B cell (primary cell): ENCODE data around the gene GPR162. TPM values are rescaled to one million over a fixed set of nuclear protein-coding genes. Genes with fewer than 3 reads are reported as not detected.

Experiments used
- ATAC-seq: fragments of 200-7000 bp; cut with Tn5 transposase; one replicate; pipeline ENCODE4 v1.10.0; 2021; ENCODE audit warnings: low read depth, mild to moderate bottlenecking, moderate number of reproducible peaks, moderate library complexity
- CTCF ChIA-PET: fragments of 350-600 bp; sonication (Branson Sonifier 250); formaldehyde crosslinking; loops from one replicate; lab custom pipeline; 2021; ENCODE audit warnings: antibody characterized with exemption, inconsistent platforms; lab: Charles Lee
- POLR2A ChIA-PET: fragments of 350-600 bp; sonication (Branson Sonifier 250); formaldehyde crosslinking; loops from one replicate; lab custom pipeline; 2021; ENCODE audit warnings: antibody characterized with exemption; lab: Charles Lee
- DNase-seq: peaks from one replicate; pipeline ENCODE4 v3.0.0; 2013
- H2AFZ ChIP-seq: 2 replicates; pipeline ENCODE4 v1.6.1; 2012; ENCODE audit warnings: mild to moderate bottlenecking, low read depth, low read length; ENCODE audit not compliant: insufficient read depth, poor library complexity, severe bottlenecking
- H3K27ac ChIP-seq, 2 donors: 1 replicate in 1 of 2; 2 replicates in 1 of 2; pipeline ENCODE4 v1.5.1; 2012 to 2013; ENCODE audit warnings: low read length in 2 of 2, mild to moderate bottlenecking in 2 of 2, moderate library complexity in 1 of 2
- H3K27me3 ChIP-seq, 4 experiments: fragments of 200-600 bp in 1 of 4; sonication (generic) in 1 of 4; replicated peaks in 1 of 4; 1 replicate in 2 of 4; 2 replicates in 2 of 4; pipeline versions ENCODE4 v1.6.1 to v1.7.0; 2013 to 2016; ENCODE audit warnings: low read length in 3 of 4, mild to moderate bottlenecking in 2 of 4, mixed read lengths in 1 of 4, moderate library complexity in 1 of 4; ENCODE audit not compliant: insufficient read depth in 4 of 4, control insufficient read depth in 3 of 4; ENCODE audit errors: control extremely low read depth in 1 of 4
- H3K36me3 ChIP-seq, 2 experiments: replicated peaks in 1 of 2; 1 replicate in 1 of 2; 2 replicates in 1 of 2; pipeline versions ENCODE4 v1.6.1 to v1.7.1; 2013; ENCODE audit warnings: low read length in 1 of 2; ENCODE audit not compliant: insufficient read depth in 2 of 2, control insufficient read depth in 1 of 2; ENCODE audit errors: control extremely low read depth in 1 of 2, extremely low read depth in 1 of 2
- H3K4me1 ChIP-seq, 2 donors: fragments of 200-600 bp in 1 of 2; sonication (generic) in 1 of 2; 1 replicate in 1 of 2; 2 replicates in 1 of 2; pipeline versions ENCODE4 v1.5.1 to v1.6.1; 2013 to 2017; ENCODE audit warnings: low read length in 2 of 2; ENCODE audit not compliant: control insufficient read depth in 2 of 2, insufficient read depth in 2 of 2
- H3K4me2 ChIP-seq: replicated peaks from 2 replicates; pipeline ENCODE3; 2012; ENCODE audit warnings: mild to moderate bottlenecking, low read depth, low read length; ENCODE audit not compliant: poor library complexity, severe bottlenecking
- H3K4me3 ChIP-seq, 5 experiments: fragments of 200-600 bp in 1 of 5; sonication (generic) in 1 of 5; 1 replicate in 3 of 5; 2 replicates in 2 of 5; pipeline versions ENCODE4 v1.5.1 to v1.7.0; 2011 to 2016; ENCODE audit warnings: low read length in 4 of 5, mild to moderate bottlenecking in 4 of 5, low read depth in 2 of 5, control low read depth in 1 of 5, moderate library complexity in 1 of 5; ENCODE audit not compliant: insufficient read depth in 1 of 5; ENCODE audit errors: control extremely low read depth in 1 of 5, extremely low read depth in 1 of 5
- H3K79me2 ChIP-seq: fragments of 200-600 bp; sonication (generic); one replicate; pipeline ENCODE4 v1.6.0; 2016; ENCODE audit warnings: low read length; ENCODE audit not compliant: control insufficient read depth, insufficient read depth
- H3K9ac ChIP-seq: fragments of 200-600 bp; sonication (generic); 2 replicates; pipeline ENCODE4 v1.6.1; 2017; ENCODE audit warnings: mild to moderate bottlenecking, low read length, moderate library complexity
- H3K9me3 ChIP-seq, 3 donors: one replicate each; pipeline versions ENCODE4 v1.6.1 to v1.7.1; 2013; ENCODE audit warnings: low read length in 2 of 3; ENCODE audit not compliant: control insufficient read depth in 2 of 3, insufficient read depth in 1 of 3; ENCODE audit errors: control extremely low read depth in 1 of 3
- H4K20me1 ChIP-seq: 2 replicates; pipeline ENCODE4 v1.6.0; 2012; ENCODE audit warnings: mild to moderate bottlenecking, low read length; ENCODE audit not compliant: insufficient read depth, control insufficient read depth, poor library complexity, severe bottlenecking
- H3K27ac Mint-ChIP-seq: one replicate; pipeline ENCODE4 v1.8.0; 2021; ENCODE audit warnings: mixed read lengths
- H3K27me3 Mint-ChIP-seq: one replicate; pipeline ENCODE4 v1.8.0; 2021; ENCODE audit warnings: mixed read lengths
- H3K4me1 Mint-ChIP-seq: one replicate; pipeline ENCODE4 v1.8.0; 2021; ENCODE audit warnings: mixed read lengths
- H3K4me3 Mint-ChIP-seq: one replicate; pipeline ENCODE4 v1.8.0; 2021; ENCODE audit warnings: mixed read lengths
- H3K9me3 Mint-ChIP-seq: one replicate; pipeline ENCODE4 v1.8.0; 2022; ENCODE audit warnings: mixed read lengths; ENCODE audit not compliant: insufficient read depth
- CTCF ChIP-seq: fragments of 200-600 bp; IDR thresholded peaks from one replicate; pipeline ENCODE4 v1.8.0; 2022; ENCODE audit warnings: antibody characterized with exemption, mild to moderate bottlenecking
- EZH2 ChIP-seq: IDR thresholded peaks from 2 replicates; pipeline ENCODE4 v1.6.1; 2012; ENCODE audit warnings: borderline replicate concordance, low read depth, mild to moderate bottlenecking, moderate library complexity, low read length; ENCODE audit not compliant: insufficient read depth, poor library complexity, severe bottlenecking
- WGBS: methylation state at CpG from one replicate; pipeline ENCODE4 v1.1.5; 2013; ENCODE audit warnings: missing lambda C conversion rate; ENCODE audit not compliant: insufficient coverage; 5-methylcytosine and 5-hydroxymethylcytosine counted together
- intact Hi-C: fragments of 100-400 bp; cut with micrococcal nuclease; formaldehyde crosslinking; loops from one replicate; pipeline ENCODE4 v1.10.0; 2022
- polyA plus RNA-seq: library from polyadenylated mRNA; depleted of rRNA; stranded (reverse); fragments of >200 nt; gene quantifications from 2 replicates; pipeline ENCODE4 v1.2.3, GENCODE V29; 2012
- total RNA-seq, 2 donors: library from RNA; stranded (reverse); fragments of 120-200 nt in 1 of 2; gene quantifications; 1 replicate in 1 of 2; 2 replicates in 1 of 2; pipeline versions ENCODE4 v1.2.3 to v1.2.4, GENCODE V29; 2013 to 2022

The GPR162 gene
- total and polyA plus RNA-seq, 2 donors (not counting 1 experiment from before 2014, with no cell fraction given): 0.54 TPM; not detected in 1

GRCh38 chr12:6820166-6820565, 1.5 kb upstream of the GPR162 start:
- ChIA-PET POLR2A (no interaction called here), CTCF (no interaction called here)
- WGBS: 92% methylated on average over 5 of the region's 5 CpGs
- H3K27me3 ChIP-seq: peaks cover 0 to 51% (median 11%) of the 10 kb centered on the region in 4 experiments
- ATAC-seq (no peak), DNase-seq (no peak)
- Mint-ChIP-seq H3K27ac (no peak overlapping the region), H3K4me3 (no peak overlapping the region), H3K9me3 (no peaks in the 10 kb centered on the region), H3K27me3 (peaks cover 58% of the 10 kb centered on the region), H3K4me1 (peaks cover 10% of the 10 kb centered on the region)
- intact Hi-C loops: no loop called here
- H2AFZ ChIP-seq: no peak overlapping the region
- no peak overlapping the region for H3K4me3 ChIP-seq
- H3K79me2 ChIP-seq: no peaks in the 10 kb centered on the region
- no peak overlapping the region for H3K27ac ChIP-seq
- H3K9me3 ChIP-seq: peaks cover 0 to 2% (median 0%) of the 10 kb centered on the region in 3 donors
- TF ChIP-seq CTCF (no peak), EZH2 (no peak)
- no peak overlapping the region for H3K4me2 ChIP-seq
- no peak overlapping the region for H3K9ac ChIP-seq
- no peaks in the 10 kb centered on the region for H3K36me3 ChIP-seq
- no peaks in the 10 kb centered on the region for H4K20me1 ChIP-seq
- peaks cover 11 to 14% of the 10 kb centered on the region in 2 donors for H3K4me1 ChIP-seq

GRCh38 chr12:6822426-6823135, 960 bp downstream of the GPR162 start:
- Histone ChIP-seq H3K4me1 (peaks cover 21 to 23% of the 10 kb centered on the region in 2 donors), H3K4me3 (no peak overlapping the region), H3K27ac (no peak overlapping the region), H3K4me2 (no peak overlapping the region), H2AFZ (no peak overlapping the region), H3K27me3 (peaks cover 0 to 67% (median 29%) of the 10 kb centered on the region in 4 experiments), H4K20me1 (no peaks in the 10 kb centered on the region), H3K36me3 (no peaks in the 10 kb centered on the region), H3K79me2 (no peaks in the 10 kb centered on the region), H3K9ac (no peak overlapping the region), H3K9me3 (peaks cover 0 to 13% (median 0%) of the 10 kb centered on the region in 3 donors)
- DNase-seq: no peak
- Mint-ChIP-seq H3K27me3 (peaks cover 65% of the 10 kb centered on the region), H3K4me1 (peaks cover 19% of the 10 kb centered on the region), H3K9me3 (no peaks in the 10 kb centered on the region), H3K27ac (no peak overlapping the region), H3K4me3 (no peak overlapping the region)
- intact Hi-C loops: no loop called here
- WGBS: 71% methylated on average over 1 of the region's 7 CpGs
- no peak for ATAC-seq
- TF ChIP-seq EZH2 (no peak), CTCF (no peak)
- ChIA-PET CTCF (interaction anchor here (1.0 to 6.2 kb wide), 3 partner anchors 11 to 69 kb away, joined by 3 to 33 read pairs (median 31); partner anchors contain the start of gene MLF2), POLR2A (no interaction called here)
